Stimulated activated naive CD4-positive, alpha-beta T cell (primary cell): ENCODE measurements around the gene PQBP1.

Experiments
- DNase-seq, 6 experiments: peaks; one replicate each; lab custom pipeline; 2025; lab: John Stamatoyannopoulos, UW

PQBP1 gene

DNA sequence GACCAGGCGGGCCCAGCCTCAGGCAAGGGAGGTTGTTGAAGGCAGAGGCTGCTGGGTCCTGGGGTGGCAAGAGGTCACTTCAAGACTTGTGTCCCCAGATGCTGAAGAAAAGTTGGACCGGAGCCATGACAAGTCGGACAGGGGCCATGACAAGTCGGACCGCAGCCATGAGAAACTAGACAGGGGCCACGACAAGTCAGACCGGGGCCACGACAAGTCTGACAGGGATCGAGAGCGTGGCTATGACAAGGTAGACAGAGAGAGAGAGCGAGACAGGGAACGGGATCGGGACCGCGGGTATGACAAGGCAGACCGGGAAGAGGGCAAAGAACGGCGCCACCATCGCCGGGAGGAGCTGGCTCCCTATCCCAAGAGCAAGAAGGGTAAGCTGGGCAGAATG is 4.4 kb downstream of the PQBP1 start:
- no peak for DNase-seq

DNA sequence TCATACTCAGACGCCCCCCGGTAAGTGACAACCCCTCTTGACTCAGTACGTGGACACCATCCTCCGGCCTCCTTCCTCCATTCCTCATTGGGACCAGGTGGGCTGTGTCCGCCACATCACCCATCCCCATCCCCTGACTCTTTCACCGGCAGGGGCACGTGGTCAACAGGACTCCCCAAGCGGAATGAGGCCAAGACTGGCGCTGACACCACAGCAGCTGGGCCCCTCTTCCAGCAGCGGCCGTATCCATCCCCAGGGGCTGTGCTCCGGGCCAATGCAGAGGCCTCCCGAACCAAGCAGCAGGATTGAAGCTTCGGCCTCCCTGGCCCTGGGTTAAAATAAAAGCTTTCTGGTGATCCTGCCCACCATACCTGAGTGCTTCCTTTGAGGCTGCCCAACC is 5.0 kb downstream of the PQBP1 start:
- no peak for DNase-seq

DNA sequence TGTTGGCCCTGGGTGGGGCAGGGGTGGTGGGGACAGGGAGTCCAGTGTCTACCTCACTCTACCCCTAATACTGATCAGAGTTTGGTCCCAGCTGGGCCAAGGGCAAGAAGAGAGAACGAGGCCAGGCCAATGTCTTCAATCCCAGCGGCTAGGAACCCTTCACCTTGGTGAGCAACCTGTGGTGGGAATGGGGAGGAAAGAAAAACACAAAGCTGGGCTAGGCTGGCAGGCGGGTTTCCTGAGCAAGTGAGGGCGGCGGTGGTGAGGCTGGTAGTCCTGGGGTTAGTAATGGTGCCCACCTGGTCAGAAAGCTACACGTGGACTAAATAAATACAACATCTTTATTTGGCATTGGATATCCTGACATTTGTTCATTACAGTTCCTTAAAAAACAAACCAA is 5.6 kb downstream of the PQBP1 start:
- no peak for DNase-seq

DNA sequence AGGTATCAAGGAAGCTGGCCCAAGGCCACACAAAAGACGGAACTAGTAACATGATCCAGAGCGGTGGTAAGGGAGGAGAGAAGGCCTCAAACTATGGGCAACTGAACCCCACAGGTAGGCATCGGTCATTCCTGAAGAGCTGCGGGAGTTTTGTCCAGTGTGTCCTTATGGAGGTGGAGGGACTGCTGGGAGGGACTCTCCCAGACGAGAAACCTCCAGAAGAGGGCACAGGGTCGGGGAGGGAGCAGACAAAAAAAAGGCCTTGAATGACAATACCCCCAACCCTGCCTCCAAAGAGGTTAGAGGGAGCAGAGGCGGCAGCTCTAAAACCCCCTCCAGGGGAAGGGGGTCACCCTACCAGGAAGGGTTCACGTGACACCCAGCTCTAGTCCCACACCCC is 6.5 kb downstream of the PQBP1 start:
- DNase-seq, result no peak

DNA sequence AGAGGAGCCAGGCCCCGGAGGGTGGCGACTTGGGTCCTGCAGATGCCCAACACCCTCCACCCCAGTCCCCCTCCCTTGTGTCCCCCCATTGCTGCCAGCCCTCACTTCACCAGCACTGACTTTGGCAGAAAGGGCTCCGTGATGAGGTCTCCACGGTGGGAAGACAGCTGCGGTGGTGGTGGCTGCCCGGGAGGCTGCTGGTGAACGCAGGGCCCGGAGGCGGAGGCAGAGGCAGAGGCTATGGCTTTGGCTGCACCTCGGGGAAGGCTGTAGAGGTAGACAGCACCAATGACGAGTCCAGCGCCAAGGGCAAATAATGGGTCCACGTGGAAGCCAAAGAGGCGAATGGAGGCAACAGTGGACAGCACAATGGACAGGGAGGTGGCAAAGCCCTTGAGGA is 6.9 kb downstream of the PQBP1 start:
- DNase-seq, result no peak

DNA sequence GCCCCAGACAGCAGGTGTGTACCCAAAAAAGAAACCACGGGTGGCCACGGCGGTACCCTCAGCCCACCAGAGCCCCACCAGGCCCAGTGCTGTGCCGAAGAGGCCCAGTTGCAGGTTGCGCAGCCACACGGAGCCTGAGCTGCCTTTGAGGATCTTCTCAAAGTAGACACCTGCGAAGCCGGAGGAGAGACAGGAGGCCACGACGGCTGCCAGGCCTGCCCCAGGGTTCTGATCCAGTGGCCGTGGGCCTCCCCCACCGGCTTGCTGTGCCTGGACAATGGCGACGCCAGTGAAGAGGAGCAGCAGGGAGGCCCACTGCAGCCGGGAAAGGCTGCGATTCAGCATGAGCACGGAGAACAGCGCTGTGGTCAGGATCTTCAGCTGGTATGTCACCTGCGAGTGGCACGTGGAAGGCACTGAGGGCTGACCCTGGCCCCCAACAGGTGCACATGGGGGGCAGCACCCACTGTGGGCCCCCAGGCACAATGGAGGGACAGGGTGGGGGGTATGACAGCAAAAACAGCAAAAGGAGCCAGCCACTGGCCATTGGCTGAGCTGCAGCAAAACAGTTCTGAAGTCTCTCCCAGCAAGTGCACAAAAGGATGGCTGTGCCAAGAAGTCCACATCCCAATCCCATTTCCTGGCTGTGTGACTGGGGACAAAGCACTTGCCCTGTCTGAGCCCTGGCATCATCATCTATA is 7.5 kb downstream of the PQBP1 start:
- no peak for DNase-seq

DNA sequence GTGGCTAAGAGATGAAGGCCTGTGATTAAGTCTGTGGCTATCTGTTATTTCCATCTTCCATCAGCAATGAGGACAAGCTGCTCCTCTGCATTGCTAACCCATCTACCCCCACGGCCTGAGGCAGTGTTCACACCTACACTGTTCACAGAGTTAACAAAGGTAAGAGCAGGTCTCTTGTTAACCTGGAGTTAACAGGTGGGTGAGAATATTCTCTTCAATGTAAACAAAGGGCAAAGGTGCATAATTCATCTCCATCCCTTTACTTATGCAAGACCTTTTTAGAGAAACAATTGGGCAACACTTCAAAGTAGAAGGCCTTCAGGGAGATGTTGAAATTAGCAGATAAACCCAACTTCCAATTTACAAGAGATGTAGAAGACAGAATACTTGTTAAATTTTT is 10.9 kb downstream of the PQBP1 start:
- no peak for DNase-seq

DNA sequence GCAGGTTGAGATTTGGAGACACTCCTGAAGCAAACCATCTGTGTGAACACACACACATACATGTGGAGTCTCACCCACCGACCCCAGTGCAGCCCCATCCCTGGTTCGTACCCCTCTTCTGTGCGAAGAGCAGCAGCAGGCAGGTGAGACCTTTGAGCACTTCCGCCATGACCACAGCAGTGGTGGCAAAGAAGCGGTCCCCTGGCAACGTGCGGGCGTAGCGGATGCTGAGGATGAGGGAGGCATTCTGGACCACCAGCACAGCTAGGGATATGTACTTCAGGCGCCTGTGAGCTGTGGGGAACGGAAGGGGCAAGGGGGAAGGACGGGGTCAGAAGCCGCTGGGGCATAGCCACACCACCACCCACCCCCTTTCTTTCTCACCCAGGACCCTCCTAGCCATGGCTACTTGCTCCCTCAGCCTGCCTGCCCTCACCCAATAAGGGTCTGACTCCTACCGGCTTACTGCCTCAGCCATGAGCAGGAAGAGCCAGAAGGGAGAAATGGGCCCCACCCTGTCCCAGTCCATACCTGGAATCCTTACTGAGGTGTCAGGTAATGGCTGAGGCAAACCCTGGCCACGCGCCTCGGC is 12.1 kb downstream of the PQBP1 start:
- no peak for DNase-seq

DNA sequence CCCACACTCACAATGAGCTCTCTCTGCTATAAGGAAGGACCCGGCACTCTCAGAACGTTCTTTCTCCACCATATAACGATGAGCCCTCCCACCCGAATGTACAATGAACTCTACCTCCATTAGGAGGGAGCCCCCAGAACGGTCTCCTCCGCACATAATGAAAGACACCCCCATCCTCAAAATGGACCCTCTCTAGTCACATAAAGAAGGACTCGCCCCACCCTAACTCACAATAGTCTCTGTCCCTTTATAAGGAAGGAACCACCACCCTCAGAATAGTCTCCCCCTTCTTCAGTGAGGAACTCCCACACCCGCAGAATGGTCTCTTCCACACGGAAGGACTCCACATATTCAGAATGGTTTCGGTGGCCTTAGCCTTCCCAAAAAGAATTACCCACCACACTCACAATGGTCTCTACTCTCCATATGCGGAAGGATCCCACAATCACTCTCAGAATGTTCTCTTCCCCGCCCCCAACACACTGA is 13.2 kb downstream of the PQBP1 start:
- no peak for DNase-seq

DNA sequence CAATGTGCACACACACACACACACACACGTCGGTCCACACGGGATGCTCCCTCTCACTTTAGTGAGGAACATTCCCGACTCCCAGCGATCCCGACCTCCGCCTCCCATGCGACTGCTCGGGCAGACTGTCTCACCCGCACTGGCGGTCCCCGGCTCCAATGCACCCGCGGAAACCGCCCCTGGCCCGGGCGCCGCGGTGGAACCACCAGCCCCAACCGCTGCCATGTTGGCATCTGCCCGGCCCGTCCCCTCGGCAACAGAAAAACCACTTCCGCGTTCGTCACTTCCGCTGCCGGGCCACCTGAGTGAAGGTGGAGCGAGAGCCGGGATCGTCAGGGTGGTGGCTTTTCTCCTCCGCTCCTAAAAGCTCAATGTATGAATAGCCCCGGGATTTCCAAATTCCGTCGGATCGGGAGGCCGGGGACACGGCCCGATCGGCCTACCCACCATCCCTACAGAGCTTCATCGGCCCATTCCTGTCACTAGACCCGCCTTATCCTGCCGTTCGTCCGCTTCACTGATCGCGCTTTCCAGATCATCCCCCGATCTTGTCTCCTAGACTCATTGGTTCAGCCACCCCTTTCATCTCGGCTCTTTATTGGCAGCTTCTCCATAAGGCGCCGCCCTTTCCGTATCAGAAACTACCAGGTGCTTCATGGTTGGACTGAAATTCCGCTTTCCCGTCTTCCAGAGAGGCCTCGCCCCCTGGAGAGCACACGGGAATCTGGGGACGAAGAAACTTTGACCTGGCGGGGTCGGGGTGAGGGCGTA is 13.9 kb downstream of the PQBP1 start, which contains the start of gene SLC35A2:
Gene SLC35A2 (minus strand): TSS at position 235 of the 771 bp plus-strand sequence. CDS start 10 bp downstream, at position 225.
- DNase-seq, result peak; percentile 76 to 91 (median 84)

DNA sequence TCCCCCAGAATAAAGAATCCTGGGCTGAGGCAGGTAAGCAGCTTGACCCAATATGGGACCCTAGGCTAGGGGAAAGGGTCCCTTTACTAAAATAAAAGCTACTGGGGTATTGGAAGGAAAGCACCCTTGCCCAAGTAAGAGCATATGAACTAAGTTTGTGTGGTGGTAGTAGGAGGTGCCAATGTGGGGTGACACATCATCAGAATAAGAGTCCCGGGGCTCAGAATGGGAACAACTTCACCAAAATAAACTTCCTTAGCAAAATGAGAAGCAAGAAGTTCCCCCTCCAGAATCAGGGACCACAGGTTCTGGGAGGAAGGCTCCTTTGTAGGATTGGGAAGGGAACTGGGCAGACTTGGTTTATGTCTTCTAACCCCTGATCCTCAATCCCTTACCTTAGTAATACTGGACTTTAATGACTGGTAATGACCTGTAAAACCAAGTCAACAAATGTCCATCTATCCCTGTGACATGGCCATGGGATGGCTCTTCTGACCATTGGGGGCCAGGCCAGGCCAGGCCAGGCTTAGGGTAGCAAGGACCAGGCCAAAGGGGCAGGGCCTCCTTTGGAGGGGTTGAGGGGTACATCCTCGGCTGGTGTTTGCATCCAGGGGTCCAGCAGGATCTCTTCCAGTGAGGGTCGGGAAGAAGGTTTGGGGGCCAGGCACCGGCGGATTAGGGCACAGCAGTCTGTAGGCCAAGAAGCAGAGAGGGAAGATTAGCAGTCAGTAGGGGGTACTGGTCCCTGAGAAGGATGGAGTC is 16.1 kb downstream of the PQBP1 start:
- no peak for DNase-seq

DNA sequence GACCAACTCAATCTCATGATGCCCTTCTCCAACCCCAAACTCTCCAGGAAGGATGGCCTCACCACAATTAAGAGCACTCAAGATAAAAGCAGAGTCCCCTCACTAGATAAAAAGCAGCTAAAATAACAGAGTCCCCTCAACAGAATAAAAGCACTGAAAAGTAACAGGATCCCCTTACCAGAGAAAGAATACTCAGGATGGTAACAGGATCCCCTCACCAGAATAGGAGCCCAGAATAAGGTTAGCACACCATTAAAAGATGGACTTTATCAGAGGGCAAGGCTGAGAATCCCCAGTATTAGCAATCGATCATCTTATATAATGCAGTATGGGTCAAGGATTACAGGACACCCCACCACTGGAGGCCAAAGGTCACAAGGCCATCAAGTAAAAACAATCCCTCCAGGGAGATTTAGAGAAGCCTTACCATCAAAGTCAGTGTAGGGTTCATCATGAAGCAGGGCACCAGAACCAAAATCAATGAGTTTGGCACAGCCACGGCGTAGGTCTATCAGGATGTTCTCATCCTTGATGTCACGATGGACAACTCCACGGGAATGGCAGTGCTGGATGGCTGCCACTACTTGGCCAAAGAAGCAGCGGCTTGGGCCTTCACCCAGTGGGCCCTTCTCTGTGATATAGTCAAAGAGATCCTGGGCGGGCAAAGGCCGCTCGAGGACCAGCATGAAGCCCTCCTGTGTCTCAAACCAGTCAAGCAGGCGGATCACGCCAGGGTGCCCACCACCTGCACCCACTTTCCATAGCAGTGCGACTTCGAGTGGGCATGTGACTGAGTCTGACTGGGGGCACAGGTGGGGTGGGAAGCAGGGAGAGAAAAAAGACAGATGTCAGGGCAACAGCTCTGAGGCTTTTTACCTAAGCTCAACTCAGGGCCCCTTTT is 17.1 kb downstream of the PQBP1 start:
- no peak for DNase-seq

DNA sequence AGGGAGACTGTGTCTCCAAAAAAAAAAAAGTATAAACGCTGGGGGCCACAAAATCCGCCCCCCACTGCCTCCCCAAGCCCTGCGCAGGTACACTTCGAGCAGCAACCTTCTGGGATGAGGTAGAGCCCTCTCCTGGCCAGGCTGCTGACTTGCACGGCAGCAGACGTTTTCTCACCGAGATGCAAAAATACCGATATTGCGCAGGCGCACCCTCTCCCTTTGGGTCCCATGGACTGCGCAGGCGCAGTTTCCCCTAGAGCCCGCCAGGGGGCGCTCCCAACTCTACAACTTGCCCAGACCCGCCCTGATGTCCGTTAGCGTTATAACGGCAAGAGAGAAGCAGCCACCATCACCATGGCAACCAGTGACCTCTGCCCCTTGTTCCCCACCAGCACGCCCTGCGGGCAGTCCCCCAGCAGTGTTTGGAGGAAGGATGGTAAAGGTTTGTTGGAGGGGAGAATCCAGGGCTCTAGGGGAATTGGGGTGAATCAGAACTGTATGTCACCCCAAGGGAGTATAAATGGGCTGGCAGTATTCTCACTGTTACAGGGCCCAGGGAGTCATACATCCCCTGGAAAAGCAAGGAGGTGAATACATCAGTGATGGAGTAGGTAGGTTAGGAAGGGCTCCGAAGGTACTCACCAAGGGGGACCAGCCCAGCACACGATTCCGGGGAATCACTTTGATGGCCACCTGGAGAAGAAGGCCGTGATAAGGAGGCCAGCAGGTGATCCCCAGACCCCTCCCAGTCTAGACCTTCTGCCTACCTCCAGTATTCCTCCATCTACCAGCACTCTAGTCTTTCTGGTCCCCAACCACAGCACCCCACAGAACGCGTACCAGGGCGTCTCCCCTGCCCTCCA is 19.6 kb downstream of the PQBP1 start:
- peak; percentile 84 to 90 (median 86) for DNase-seq

DNA sequence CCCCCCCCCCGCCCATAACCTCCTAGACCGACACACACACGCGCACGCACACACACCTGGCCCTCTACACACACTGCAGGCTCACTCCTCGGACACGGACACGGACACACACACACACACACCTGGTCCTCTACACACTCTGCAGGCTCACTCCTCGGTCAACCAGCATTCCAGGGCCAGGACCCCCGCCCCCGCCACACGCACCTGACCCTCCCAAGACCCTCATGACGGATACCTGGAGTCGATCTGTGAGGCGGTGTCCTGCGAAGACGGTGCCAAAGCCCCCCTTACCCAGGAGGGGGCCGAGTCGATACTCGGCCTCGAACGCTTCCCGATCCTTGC is 20.5 kb downstream of the PQBP1 start:
- DNase-seq, result no peak

DNA sequence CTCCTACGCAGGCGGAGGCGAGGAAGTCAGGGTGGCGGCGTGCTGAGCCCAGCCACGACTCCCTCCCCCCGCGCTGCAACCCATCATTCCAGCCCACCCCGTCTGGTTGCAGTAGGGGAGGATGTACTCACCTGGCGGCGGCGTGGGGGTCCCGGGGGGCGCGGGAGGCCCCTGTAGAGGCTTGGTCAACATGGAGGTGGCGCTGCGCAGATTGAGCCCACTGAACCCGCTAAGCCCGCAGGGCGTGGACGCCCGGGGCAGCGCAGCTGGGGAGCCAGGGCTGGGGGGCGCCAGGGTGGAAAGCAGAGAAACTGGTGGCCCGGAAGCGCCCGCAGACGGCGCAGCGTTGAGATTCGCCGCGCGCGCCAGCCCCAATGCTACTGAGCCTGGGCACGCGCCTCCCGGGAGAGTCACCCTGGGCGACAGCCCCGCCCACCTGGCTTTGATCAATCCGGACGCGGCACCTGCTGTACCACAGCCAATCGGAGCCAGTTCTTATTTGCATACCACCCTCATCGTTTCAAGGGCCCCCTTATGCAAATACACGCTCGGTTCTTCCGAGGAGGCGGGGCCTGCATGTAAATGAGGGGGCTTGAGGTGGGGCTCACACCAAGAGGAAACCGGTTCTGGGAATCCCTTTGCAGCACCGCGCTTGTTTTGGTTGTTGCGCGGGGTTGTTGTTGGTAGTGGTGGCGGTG is 21.1 kb downstream of the PQBP1 start, which contains the start of gene PIM2:
Gene PIM2 (minus strand): TSS at position 382 of the 698 bp plus-strand sequence. CDS start 190 bp downstream, at position 192.
- peak; percentile 85 to 94 (median 92) for DNase-seq

DNA sequence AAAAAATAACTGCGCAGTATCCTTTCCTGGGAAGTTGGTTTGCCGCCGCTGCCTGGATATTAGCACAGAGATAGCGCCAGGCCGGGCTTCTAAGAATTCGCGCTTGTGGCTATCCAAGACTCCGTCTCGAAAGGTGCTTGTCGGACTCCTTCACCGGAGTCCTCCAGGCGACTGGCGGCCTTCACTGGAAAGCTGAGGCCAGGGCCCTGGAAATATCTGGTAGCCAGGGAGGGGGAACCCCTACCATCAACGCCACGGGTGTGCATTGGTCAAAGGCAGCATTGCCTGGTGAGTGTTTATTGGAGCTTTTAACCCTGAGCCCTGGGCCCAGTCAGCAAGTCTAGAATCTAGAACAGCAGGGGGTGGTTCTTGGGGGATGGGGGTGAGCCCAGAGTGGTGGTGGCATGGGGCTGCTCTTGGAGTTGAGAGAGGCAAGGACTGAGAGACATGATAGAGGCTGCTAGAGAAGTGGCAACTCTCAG is 21.7 kb downstream of the PQBP1 start:
- peak; percentile 32 to 76 (median 67) for DNase-seq

DNA sequence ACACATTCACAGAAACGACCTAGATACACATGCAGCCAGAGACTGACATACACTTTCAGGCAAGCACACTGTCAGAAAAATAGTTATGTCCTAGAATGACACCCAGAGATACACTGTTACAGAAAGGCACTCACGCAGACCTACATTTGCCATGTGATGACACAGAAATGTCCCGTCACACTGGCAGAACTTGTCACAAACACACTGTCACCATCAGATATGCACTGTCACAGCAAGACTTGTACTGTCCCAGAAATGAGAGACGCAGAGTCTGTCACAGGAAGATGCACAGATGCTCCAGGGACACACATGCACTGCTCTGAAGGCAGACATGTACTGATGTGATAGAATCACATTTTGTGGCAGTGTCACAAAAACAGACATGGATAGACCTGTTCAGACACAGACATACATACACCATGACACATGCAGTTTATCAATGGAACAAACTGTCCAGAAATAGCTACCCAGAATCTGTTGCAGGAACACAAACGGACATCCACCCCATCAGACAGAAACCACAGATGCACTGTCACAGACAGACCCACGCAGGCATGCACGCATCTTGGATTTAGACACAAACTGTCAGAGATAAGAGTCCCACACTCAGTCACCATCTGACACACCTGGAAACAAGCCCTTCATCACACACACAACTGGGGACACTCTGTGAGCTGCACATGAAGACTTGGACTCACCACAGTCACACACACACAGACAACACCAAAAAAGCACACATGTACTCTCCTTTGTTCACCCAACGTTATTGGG is 22.4 kb downstream of the PQBP1 start:
- DNase-seq, result peak in 5 of 6 experiments; percentile 13 to 76 (median 61)

DNA sequence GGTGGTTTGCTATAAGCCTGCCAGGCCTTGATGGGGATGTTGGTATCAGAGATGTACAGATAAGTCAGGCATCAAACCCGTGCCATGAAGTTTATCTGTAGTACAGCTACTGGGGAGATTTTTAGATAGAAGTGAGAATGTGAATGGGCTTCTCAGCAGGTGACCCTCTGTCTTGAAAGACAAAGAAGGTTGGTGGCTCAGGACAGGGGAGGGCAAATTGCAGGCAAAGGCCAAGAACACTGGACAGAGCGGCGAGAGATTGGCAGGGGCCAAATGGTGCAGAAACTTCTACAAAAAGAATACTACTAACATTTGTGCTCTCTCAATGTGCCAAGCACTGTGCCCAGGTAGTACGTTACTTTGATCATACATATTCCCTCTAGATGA is 23.0 kb downstream of the PQBP1 start:
- no peak for DNase-seq

DNA sequence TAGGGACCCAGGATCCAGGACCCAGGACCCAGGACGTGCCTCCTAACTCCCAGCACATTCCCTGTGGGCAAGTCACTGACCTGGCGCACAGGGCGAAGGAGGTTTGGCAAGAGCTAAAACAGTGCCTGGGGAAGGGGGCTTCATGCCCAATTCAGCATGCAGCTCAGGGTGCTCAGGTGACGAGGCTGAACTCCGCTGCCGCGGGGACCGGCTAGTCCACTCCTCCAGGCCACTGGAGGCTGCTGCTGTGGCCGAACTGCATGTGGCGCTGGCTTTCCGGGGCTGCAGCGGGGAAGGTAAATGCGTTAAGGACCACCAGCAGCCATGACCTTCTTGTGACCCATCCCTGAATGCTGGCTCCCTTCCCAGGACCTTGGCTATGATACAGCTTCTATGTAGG is 26.0 kb downstream of the PQBP1 start:
- no peak for DNase-seq
